Measurements from ENCODE around the gene SELENOF. TPM values are rescaled to one million over a fixed set of nuclear protein-coding genes. Genes with fewer than 3 reads are reported as not detected.

The SELENOF gene
- total and polyA plus RNA-seq, 10 of the 15 experiments (the other 5 are each of a cell fraction or from before 2014, with no cell fraction given): 98.7 to 254 (median 172) TPM

DNA sequence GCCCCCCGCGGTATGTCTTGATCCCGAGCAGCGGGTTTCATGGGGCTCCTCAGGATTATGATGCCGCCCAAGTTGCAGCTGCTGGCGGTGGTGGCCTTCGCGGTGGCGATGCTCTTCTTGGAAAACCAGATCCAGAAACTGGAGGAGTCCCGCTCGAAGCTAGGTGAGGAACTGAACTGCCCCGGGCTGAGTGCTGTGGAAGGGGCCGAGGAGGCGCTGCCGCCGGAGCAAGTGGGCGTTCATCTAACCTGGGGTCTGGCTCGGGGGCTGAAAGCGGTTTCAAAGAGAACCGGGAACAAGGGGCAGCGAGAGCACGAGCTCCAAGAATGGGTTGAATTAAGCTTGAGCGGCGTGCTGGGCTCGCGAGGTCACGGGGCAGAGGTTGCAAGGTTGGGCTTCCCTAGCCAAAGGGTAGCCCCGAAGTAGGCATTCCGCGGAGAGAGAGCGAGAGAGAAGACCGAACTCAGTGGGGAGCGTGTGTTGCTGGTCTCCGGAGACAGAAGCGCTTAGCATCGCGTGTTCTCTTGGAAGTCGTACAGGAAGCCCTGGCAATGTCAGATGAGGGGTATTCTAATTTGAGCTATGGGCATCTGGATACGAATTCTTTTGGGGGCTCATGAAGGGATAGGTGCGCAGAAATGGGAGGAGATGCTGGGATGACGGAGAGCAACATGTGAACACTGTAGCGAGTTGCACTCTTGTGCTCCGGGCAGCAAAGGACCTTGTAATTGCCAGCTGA is 1.2 kb upstream of the SELENOF start (continued):
- TF ChIP-seq, protein P1, sequence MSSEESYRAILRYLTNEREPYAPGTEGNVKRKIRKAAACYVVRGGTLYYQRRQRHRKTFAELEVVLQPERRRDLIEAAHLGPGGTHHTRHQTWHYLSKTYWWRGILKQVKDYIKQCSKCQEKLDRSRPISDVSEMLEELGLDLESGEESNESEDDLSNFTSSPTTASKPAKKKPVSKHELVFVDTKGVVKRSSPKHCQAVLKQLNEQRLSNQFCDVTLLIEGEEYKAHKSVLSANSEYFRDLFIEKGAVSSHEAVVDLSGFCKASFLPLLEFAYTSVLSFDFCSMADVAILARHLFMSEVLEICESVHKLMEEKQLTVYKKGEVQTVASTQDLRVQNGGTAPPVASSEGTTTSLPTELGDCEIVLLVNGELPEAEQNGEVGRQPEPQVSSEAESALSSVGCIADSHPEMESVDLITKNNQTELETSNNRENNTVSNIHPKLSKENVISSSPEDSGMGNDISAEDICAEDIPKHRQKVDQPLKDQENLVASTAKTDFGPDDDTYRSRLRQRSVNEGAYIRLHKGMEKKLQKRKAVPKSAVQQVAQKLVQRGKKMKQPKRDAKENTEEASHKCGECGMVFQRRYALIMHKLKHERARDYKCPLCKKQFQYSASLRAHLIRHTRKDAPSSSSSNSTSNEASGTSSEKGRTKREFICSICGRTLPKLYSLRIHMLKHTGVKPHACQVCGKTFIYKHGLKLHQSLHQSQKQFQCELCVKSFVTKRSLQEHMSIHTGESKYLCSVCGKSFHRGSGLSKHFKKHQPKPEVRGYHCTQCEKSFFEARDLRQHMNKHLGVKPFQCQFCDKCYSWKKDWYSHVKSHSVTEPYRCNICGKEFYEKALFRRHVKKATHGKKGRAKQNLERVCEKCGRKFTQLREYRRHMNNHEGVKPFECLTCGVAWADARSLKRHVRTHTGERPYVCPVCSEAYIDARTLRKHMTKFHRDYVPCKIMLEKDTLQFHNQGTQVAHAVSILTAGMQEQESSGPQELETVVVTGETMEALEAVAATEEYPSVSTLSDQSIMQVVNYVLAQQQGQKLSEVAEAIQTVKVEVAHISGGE (CRISPR knock-in tag; IDR thresholded peaks at IDR 0.05): no peak
- TF ChIP-seq, protein P2, sequence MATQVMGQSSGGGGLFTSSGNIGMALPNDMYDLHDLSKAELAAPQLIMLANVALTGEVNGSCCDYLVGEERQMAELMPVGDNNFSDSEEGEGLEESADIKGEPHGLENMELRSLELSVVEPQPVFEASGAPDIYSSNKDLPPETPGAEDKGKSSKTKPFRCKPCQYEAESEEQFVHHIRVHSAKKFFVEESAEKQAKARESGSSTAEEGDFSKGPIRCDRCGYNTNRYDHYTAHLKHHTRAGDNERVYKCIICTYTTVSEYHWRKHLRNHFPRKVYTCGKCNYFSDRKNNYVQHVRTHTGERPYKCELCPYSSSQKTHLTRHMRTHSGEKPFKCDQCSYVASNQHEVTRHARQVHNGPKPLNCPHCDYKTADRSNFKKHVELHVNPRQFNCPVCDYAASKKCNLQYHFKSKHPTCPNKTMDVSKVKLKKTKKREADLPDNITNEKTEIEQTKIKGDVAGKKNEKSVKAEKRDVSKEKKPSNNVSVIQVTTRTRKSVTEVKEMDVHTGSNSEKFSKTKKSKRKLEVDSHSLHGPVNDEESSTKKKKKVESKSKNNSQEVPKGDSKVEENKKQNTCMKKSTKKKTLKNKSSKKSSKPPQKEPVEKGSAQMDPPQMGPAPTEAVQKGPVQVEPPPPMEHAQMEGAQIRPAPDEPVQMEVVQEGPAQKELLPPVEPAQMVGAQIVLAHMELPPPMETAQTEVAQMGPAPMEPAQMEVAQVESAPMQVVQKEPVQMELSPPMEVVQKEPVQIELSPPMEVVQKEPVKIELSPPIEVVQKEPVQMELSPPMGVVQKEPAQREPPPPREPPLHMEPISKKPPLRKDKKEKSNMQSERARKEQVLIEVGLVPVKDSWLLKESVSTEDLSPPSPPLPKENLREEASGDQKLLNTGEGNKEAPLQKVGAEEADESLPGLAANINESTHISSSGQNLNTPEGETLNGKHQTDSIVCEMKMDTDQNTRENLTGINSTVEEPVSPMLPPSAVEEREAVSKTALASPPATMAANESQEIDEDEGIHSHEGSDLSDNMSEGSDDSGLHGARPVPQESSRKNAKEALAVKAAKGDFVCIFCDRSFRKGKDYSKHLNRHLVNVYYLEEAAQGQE (IDR thresholded peaks at IDR 0.05; ENCODE audit: low read depth, low read length): no peak
- TF ChIP-seq, protein P3, sequence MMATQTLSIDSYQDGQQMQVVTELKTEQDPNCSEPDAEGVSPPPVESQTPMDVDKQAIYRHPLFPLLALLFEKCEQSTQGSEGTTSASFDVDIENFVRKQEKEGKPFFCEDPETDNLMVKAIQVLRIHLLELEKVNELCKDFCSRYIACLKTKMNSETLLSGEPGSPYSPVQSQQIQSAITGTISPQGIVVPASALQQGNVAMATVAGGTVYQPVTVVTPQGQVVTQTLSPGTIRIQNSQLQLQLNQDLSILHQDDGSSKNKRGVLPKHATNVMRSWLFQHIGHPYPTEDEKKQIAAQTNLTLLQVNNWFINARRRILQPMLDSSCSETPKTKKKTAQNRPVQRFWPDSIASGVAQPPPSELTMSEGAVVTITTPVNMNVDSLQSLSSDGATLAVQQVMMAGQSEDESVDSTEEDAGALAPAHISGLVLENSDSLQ (IDR thresholded peaks at IDR 0.05): no peak
- TF ChIP-seq HCFC1 (IDR thresholded peaks at IDR 0.05; ENCODE audit: low read length) (no peak), ZNF687 (IDR thresholded peaks at IDR 0.05) (no peak), NFYB (IDR thresholded peaks at IDR 0.05; ENCODE audit: insufficient read depth, low read depth, low read length) (no peak), SPI1 (IDR thresholded peaks at IDR 0.05; ENCODE audit: borderline replicate concordance, insufficient read depth, low read depth, low read length) (no peak), GABPA (IDR thresholded peaks at IDR 0.05; ENCODE audit: low read depth) (no peak), BHLHE40 (IDR thresholded peaks at IDR 0.05; ENCODE audit: borderline replicate concordance in 1 of 2, low read depth in 2 of 2, low read length in 1 of 2) (peak in 1 of 2 experiments; percentile 26; a peak in 1 of 4 replicates), ZNF384 (IDR thresholded peaks at IDR 0.05; ENCODE audit: borderline replicate concordance, low read depth, low read length) (no peak), CEBPB (IDR thresholded peaks at IDR 0.05; ENCODE audit: borderline replicate concordance in 1 of 2, low read depth in 2 of 2, low read length in 2 of 2) (no peak), PAX8 (IDR thresholded peaks at IDR 0.05) (no peak), EGR1 (IDR thresholded peaks at IDR 0.05; ENCODE audit: borderline replicate concordance in 1 of 2, low read depth in 2 of 2, low read length in 2 of 2) (peak in 1 of 2 experiments; percentile 27; a peak in 1 of 3 replicates), NR2C2 (IDR thresholded peaks at IDR 0.05; ENCODE audit: borderline replicate concordance, control insufficient read depth, insufficient read length, low read depth) (no peak), ZNF217 (IDR thresholded peaks at IDR 0.05) (no peak), BMI1 (IDR thresholded peaks at IDR 0.05; ENCODE audit: borderline replicate concordance) (no peak)
